HCT116 (cell line): ENCODE data around the gene OSBPL1A. TPM values are rescaled to one million over a fixed set of nuclear protein-coding genes. Genes with fewer than 3 reads are reported as not detected.

Experiments used
- ATAC-seq: fragments of 200-7000 bp; cut with Tn5 transposase; 2 replicates; pipeline ENCODE4 v1.9.1; 2020; ENCODE audit warnings: mild to moderate bottlenecking, moderate library complexity
- BruUV-seq: library from RNA; stranded (reverse); fragments of 400-500 nt; replicated peaks from 2 replicates; lab custom pipeline; 2021; lab: Mats Ljungman, UMichigan
- CTCF ChIA-PET: fragments of 300-600 bp; sonication (Branson Sonifier 250); formaldehyde crosslinking; loops from one replicate; lab custom pipeline; 2021; ENCODE audit warnings: antibody characterized with exemption; lab: Charles Lee
- POLR2A ChIA-PET: fragments of 300-600, 350-600 bp; sonication (Branson Sonifier 250); formaldehyde crosslinking; loops from one replicate; lab custom pipeline; 2021; ENCODE audit warnings: antibody characterized with exemption; lab: Charles Lee
- RAD21 ChIA-PET, 2 experiments: fragments of 300-600 bp; sonication (Branson Sonifier 250); formaldehyde crosslinking; loops; one replicate each; lab custom pipeline; 2023; ENCODE audit warnings: low total read pairs in 2 of 2; ENCODE audit not compliant: uncharacterized antibody in 2 of 2, unreplicated experiment in 2 of 2, low non-redundant PET in 1 of 2; lab: Charles Lee
- DNase-seq: peaks from one replicate; pipeline ENCODE4 v3.0.0-alpha.2; 2010; ENCODE audit warnings: low read depth, low spot score
- H2AFZ ChIP-seq: fragments of 200-600 bp; shearing (Covaris generic), sonication (generic); 2 replicates; pipeline ENCODE4 v1.6.1; 2017; ENCODE audit warnings: low read depth, mixed run types, mixed read lengths, antibody characterized with exemption, low read length; ENCODE audit not compliant: poor library complexity, severe bottlenecking
- H3K27ac ChIP-seq: 2 replicates; pipeline ENCODE4 v1.5.1; 2012; ENCODE audit warnings: low read depth, low read length
- H3K27me3 ChIP-seq: fragments of 200-600 bp; sonication (generic); 2 replicates; pipeline ENCODE4 v1.6.1; 2016; ENCODE audit warnings: mixed run types, low read length, mixed read lengths; ENCODE audit not compliant: insufficient read depth
- H3K36me3 ChIP-seq, 2 experiments: fragments of 200-500 bp in 1 of 2; fragments of 200-600 bp in 1 of 2; sonication (Bioruptor generic) in 1 of 2; sonication (generic) in 1 of 2; 2 replicates each; pipeline versions ENCODE4 v1.5.1 to v1.6.1; 2014 to 2016; ENCODE audit warnings: low read length in 2 of 2, inconsistent platforms in 1 of 2, mixed read lengths in 1 of 2, mixed run types in 1 of 2; ENCODE audit not compliant: insufficient read depth in 2 of 2, control insufficient read depth in 1 of 2
- H3K4me1 ChIP-seq, 2 experiments: fragments of 200-600 bp in 1 of 2; sonication (generic) in 1 of 2; 2 replicates each; pipeline versions ENCODE4 v1.5.1 to v1.6.1; 2012 to 2017; ENCODE audit warnings: low read length in 2 of 2, inconsistent platforms in 1 of 2, mild to moderate bottlenecking in 1 of 2, mixed read lengths in 1 of 2, mixed run types in 1 of 2, moderate library complexity in 1 of 2; ENCODE audit not compliant: insufficient read depth in 2 of 2, control insufficient read depth in 1 of 2
- H3K4me2 ChIP-seq: fragments of 200-600 bp; sonication (generic); 2 replicates; pipeline ENCODE4 v1.6.1; 2017; ENCODE audit warnings: mixed run types, low read length, mixed read lengths
- H3K4me3 ChIP-seq, 2 experiments: fragments of 200-600 bp in 1 of 2; sonication (generic) in 1 of 2; replicated peaks in 1 of 2; 2 replicates each; pipeline ENCODE4 v1.5.1; 2011 to 2016; ENCODE audit warnings: low read length in 2 of 2, control low read depth in 1 of 2, low read depth in 1 of 2, mild to moderate bottlenecking in 1 of 2, mixed read lengths in 1 of 2, mixed run types in 1 of 2
- H3K79me2 ChIP-seq: fragments of 200-600 bp; sonication (generic); 2 replicates; pipeline ENCODE4 v1.6.1; 2017; ENCODE audit warnings: mild to moderate bottlenecking, mixed run types, low read length, moderate library complexity, mixed read lengths; ENCODE audit not compliant: insufficient read depth
- H3K9ac ChIP-seq: fragments of 200-600 bp; sonication (generic); 2 replicates; pipeline ENCODE4 v1.6.1; 2016; ENCODE audit warnings: low read length, mixed read lengths
- H3K9me2 ChIP-seq: fragments of 200-600 bp; sonication (generic), shearing (Covaris generic); 2 replicates; pipeline ENCODE4 v1.6.1; 2017; ENCODE audit warnings: mixed run types, mild to moderate bottlenecking, moderate library complexity; ENCODE audit not compliant: insufficient read depth
- H3K9me3 ChIP-seq, 2 experiments: fragments of 200-500 bp in 1 of 2; fragments of 200-600 bp in 1 of 2; sonication (Bioruptor generic) in 1 of 2; sonication (generic) in 1 of 2; 2 replicates each; pipeline ENCODE4 v1.6.1; 2014 to 2017; ENCODE audit warnings: low read length in 2 of 2, mixed read lengths in 2 of 2, inconsistent platforms in 1 of 2, low read depth in 1 of 2, mild to moderate bottlenecking in 1 of 2, mixed run types in 1 of 2, moderate library complexity in 1 of 2; ENCODE audit not compliant: control insufficient read depth in 1 of 2, insufficient read depth in 1 of 2
- H4K20me1 ChIP-seq: fragments of 200-600 bp; sonication (generic), shearing (Covaris generic); 2 replicates; pipeline ENCODE4 v1.6.1; 2017; ENCODE audit warnings: mixed run types, mild to moderate bottlenecking, moderate library complexity; ENCODE audit not compliant: insufficient read depth
- ATF3 ChIP-seq: IDR thresholded peaks from 2 replicates; pipeline ENCODE4 v1.6.1; 2012
- CBX3 ChIP-seq: IDR thresholded peaks from 2 replicates; pipeline ENCODE4 v1.6.1; 2012; ENCODE audit warnings: low read depth
- CTCF ChIP-seq, 3 experiments: fragments of 200-600 bp in 1 of 3; sonication (generic) in 1 of 3; IDR thresholded peaks in 2 of 3; conservative IDR thresholded peaks in 1 of 3; 2 replicates each; pipeline ENCODE4 v1.5.1; 2012 to 2017; ENCODE audit warnings: low read depth in 2 of 3, low read length in 2 of 3, antibody characterized with exemption in 1 of 3, borderline replicate concordance in 1 of 3, control low read depth in 1 of 3, mild to moderate bottlenecking in 1 of 3, mixed read lengths in 1 of 3, mixed run types in 1 of 3, moderate library complexity in 1 of 3; ENCODE audit not compliant: insufficient read depth in 1 of 3
- ELF1 ChIP-seq: IDR thresholded peaks from 2 replicates; pipeline ENCODE4 v1.6.1; 2012; ENCODE audit warnings: low read depth, borderline replicate concordance
- EZH2 ChIP-seq: fragments of 200-600 bp; sonication (generic); IDR thresholded peaks from 2 replicates; pipeline ENCODE4 v1.6.1; 2017; ENCODE audit warnings: antibody characterized with exemption, mixed run types
- JUND ChIP-seq: IDR thresholded peaks from 2 replicates; pipeline ENCODE4 v1.6.1; 2012
- MAX ChIP-seq: IDR thresholded peaks from 2 replicates; pipeline ENCODE4 v1.6.1; 2012
- TCF7L2 ChIP-seq: IDR thresholded peaks from 2 replicates; pipeline ENCODE4 v1.7.0; 2011; ENCODE audit warnings: borderline replicate concordance, inconsistent platforms; ENCODE audit not compliant: insufficient read depth, insufficient read length; ENCODE audit errors: extremely low read depth
- YY1 ChIP-seq: IDR thresholded peaks from 2 replicates; pipeline ENCODE4 v1.6.1; 2011; ENCODE audit warnings: low read length, low read depth, moderate library complexity, mild to moderate bottlenecking; ENCODE audit not compliant: insufficient replicate concordance; ENCODE audit errors: extremely low read depth
- intact Hi-C: fragments of 100-400 bp; cut with micrococcal nuclease; formaldehyde crosslinking; loops from 2 replicates; pipeline ENCODE4 v1.10.0; 2022
- total RNA-seq: library from RNA; stranded (reverse); gene quantifications from one replicate; pipeline ENCODE4 v1.2.1, GENCODE V29; 2021; ENCODE audit not compliant: unreplicated experiment

OSBPL1A gene
- total RNA-seq, 1 experiment from 2014 or later: 18.9 TPM

- Histone ChIP-seq H4K20me1 (0 out of 2 replicates have a peak, but pooled peaks cover 2% of the 10 kb centered on the region), H3K9ac (no peak overlapping the region), H3K4me2 (no peak overlapping the region), H3K9me2 (no peaks in the 10 kb centered on the region), H3K4me3 (no peak overlapping the region), H2AFZ (no peak overlapping the region), H3K79me2 (no peaks in the 10 kb centered on the region)
- no TSS peak for BruUV-seq
- intact Hi-C loops: no loop called here
- no peak for DNase-seq
- RAD21 ChIA-PET: no interaction called here
- no peak for TF ChIP-seq ELF1
- no peak for TF ChIP-seq ATF3
- TF ChIP-seq CTCF (IDR thresholded peaks at IDR 0.05 in 2 of 3, conservative IDR thresholded peaks at IDR 0.05 in 1 of 3; ENCODE audit: borderline replicate concordance in 1 of 3, insufficient read depth in 1 of 3, low read depth in 2 of 3, low read length in 2 of 3): no peak
- no peak for TF ChIP-seq YY1
- no peak for TF ChIP-seq MAX
- no peak for TF ChIP-seq EZH2
- no peak for TF ChIP-seq CBX3
- TF ChIP-seq JUND: no peak
- TF ChIP-seq TCF7L2: no peak
- TF ChIP-seq, all 23 proteins: peak for 0
- peaks cover 0 to 9% of the 10 kb centered on the region in 2 experiments; a peak in 1 of 4 replicates for H3K4me1 ChIP-seq
- H3K27me3 ChIP-seq: no peaks in the 10 kb centered on the region
- H3K27ac ChIP-seq: no peak overlapping the region
- no peak for ATAC-seq
- no peaks in the 10 kb centered on the region; a peak in 1 of 4 replicates for H3K36me3 ChIP-seq
- ChIA-PET CTCF (no interaction called here), POLR2A (no interaction called here)
- H3K9me3 ChIP-seq: no peaks in the 10 kb centered on the region
Observed at GRCh38 chr18:24228667-24229041, 169.0 kb downstream of the OSBPL1A start.
